Right ventricle myocardium superior (tissue), 1 donor: ENCODE measurements around the gene CFAP221. TPM values are rescaled to one million over a fixed set of nuclear protein-coding genes. Genes with fewer than 3 reads are reported as not detected.

ENCODE experiments used
- ATAC-seq: fragments of 200-7000 bp; cut with Tn5 transposase; one replicate; pipeline ENCODE4 v1.9.1; 2020; ENCODE audit warnings: mild to moderate bottlenecking; ENCODE audit not compliant: poor library complexity
- DNase-seq: peaks from one replicate; pipeline ENCODE4 v3.0.0-alpha.2; 2020
- intact Hi-C: fragments of 100-400 bp; cut with DNase I; formaldehyde crosslinking; loops from one replicate; pipeline ENCODE4 v1.11.2; 2022
- total RNA-seq: library from RNA; stranded (reverse); fragmentation: NEBNext Ultra II Directional; extraction: Animal tissue kit (Norgen Biotek cat#: 25700); gene quantifications from one replicate; pipeline ENCODE4 v1.2.1, GENCODE V29; 2021
- donor health status: DM: no; HTN: yes; CAD: no; lungs with severe emphysema.

Gene CFAP221
- total RNA-seq, 1 donor from 2014 or later = 0.67 TPM

GRCh38 chr2:119527999-119528398 lies 16.2 kb upstream of the CFAP221 start:
- ATAC-seq = no peak
- intact Hi-C loops = no loop called here
- no peak for DNase-seq

GRCh38 chr2:119531292-119531691 lies 13.0 kb upstream of the CFAP221 start:
- ATAC-seq = no peak
- intact Hi-C loops = no loop called here

GRCh38 chr2:119533560-119533959 lies 10.7 kb upstream of the CFAP221 start:
- ATAC-seq = no peak
- intact Hi-C loops = no loop called here
- DNase-seq = no peak

More at GRCh38 chr2:119531292-119531691, 13.0 kb upstream of the CFAP221 start:
- DNase-seq = no peak

GRCh38 chr2:119536211-119536610 lies 8.0 kb upstream of the CFAP221 start:
- intact Hi-C loops = no loop called here
- ATAC-seq = no peak
- no peak for DNase-seq

GRCh38 chr2:119536707-119537106 lies 7.5 kb upstream of the CFAP221 start:
- ATAC-seq = no peak
- DNase-seq = no peak
- intact Hi-C loops = no loop called here

GRCh38 chr2:119537792-119538191 lies 6.5 kb upstream of the CFAP221 start:
- ATAC-seq = no peak
- intact Hi-C loops = no loop called here
- DNase-seq = no peak

- intact Hi-C loops = no loop called here
- ATAC-seq (no peak), DNase-seq (no peak)
Measured at GRCh38 chr2:119541476-119541875, 2.8 kb upstream of the CFAP221 start.

GRCh38 chr2:119544939-119545475 lies 758 bp downstream of the CFAP221 start:
- no peak for DNase-seq
- no peak for ATAC-seq
- intact Hi-C loops = no loop called here

GRCh38 chr2:119545754-119546446 lies 1.7 kb downstream of the CFAP221 start:
- intact Hi-C loops = no loop called here
- DNase-seq (no peak), ATAC-seq (no peak)

- intact Hi-C loops = no loop called here
- no peak for DNase-seq
- no peak for ATAC-seq
Measured at GRCh38 chr2:119546447-119546767, 2.2 kb downstream of the CFAP221 start.

GRCh38 chr2:119548516-119549120 lies 4.4 kb downstream of the CFAP221 start:
- DNase-seq = no peak
- no peak for ATAC-seq
- intact Hi-C loops = no loop called here

GRCh38 chr2:119549241-119549640 lies 5.0 kb downstream of the CFAP221 start:
- DNase-seq (no peak), ATAC-seq (no peak)
- intact Hi-C loops = no loop called here

GRCh38 chr2:119550346-119550745 lies 6.1 kb downstream of the CFAP221 start:
- no peak for ATAC-seq
- intact Hi-C loops = no loop called here
- DNase-seq = no peak

GRCh38 chr2:119550856-119551255 lies 6.6 kb downstream of the CFAP221 start:
- intact Hi-C loops = no loop called here
- ATAC-seq = no peak
- DNase-seq = no peak

GRCh38 chr2:119552902-119553301 lies 8.7 kb downstream of the CFAP221 start:
- DNase-seq = no peak
- intact Hi-C loops = no loop called here
- no peak for ATAC-seq

GRCh38 chr2:119553687-119554344 lies 9.6 kb downstream of the CFAP221 start:
- no peak for DNase-seq
- intact Hi-C loops = no loop called here
- ATAC-seq = no peak

- intact Hi-C loops = no loop called here
- ATAC-seq (no peak), DNase-seq (no peak)
Measured at GRCh38 chr2:119565481-119565880, 21.2 kb downstream of the CFAP221 start.

- intact Hi-C loops = no loop called here
- DNase-seq (no peak), ATAC-seq (no peak)
Measured at GRCh38 chr2:119567292-119567691, 23.0 kb downstream of the CFAP221 start.

- DNase-seq (no peak), ATAC-seq (no peak)
- intact Hi-C loops = no loop called here
Measured at GRCh38 chr2:119574108-119574815, 30.0 kb downstream of the CFAP221 start.
